GM19023 (cell line): Measurements from ENCODE around the gene POLD2.

ENCODE experiments used
- ATAC-seq: cut with Tn5 transposase; IDR thresholded peaks from one replicate; pipeline ENCODE4 v1.9.1; 2021; ENCODE audit warnings: mild to moderate bottlenecking, moderate library complexity; ENCODE audit not compliant: unreplicated experiment

The POLD2 gene

DNA sequence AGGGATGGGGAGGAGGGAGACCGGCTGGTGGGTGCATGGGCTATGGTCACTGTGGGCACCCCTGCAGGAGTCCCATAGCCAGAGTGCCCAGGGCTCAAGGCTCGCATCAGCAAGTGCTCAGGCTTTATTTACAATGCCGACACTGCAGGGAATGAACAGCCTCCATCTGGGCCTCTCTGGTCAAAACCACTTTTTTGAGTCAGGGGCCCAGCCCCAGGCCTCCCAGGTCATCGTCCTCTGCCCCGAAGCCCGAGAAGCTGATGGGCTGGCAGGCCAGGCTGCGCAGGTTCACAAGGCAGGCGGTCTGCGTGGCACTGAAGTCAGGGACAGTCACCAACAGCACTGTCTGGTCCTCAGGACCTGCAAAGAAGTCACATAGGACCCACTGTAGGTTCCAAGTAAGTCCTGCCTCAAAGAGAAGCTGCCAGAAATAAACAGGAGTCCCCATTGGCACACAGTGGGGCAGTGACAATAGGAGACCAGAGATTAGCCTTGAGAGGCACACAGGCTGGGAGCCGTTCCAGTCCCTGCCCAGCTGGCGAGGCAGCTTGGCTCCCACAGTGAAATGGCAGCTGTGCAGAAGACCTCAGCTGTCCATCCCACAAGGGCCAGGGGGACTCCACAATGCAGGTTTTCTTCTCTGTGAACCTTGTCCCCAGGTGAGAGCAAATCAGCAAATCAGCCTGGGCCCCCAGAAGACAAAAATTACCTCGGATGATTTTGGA lies 8.6 kb downstream of the POLD2 start:
- ATAC-seq = no peak

DNA sequence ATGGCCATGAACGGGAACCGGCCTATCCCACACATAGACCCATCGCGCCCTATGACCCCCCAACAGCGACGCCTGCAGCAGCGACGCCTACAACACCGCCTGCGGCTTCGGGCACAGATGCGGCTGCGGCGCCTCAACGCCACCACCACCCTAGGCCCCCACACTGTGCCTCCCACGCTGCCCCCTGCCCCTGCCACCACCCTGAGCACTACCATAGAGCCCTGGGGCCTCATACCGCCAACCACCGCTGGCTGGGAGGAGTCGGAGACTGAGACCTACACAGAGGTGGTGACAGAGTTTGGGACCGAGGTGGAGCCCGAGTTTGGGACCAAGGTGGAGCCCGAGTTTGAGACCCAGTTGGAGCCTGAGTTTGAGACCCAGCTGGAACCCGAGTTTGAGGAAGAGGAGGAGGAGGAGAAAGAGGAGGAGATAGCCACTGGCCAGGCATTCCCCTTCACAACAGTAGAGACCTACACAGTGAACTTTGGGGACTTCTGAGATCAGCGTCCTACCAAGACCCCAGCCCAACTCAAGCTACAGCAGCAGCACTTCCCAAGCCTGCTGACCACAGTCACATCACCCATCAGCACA lies 9.5 kb downstream of the POLD2 start:
- ATAC-seq = no peak

DNA sequence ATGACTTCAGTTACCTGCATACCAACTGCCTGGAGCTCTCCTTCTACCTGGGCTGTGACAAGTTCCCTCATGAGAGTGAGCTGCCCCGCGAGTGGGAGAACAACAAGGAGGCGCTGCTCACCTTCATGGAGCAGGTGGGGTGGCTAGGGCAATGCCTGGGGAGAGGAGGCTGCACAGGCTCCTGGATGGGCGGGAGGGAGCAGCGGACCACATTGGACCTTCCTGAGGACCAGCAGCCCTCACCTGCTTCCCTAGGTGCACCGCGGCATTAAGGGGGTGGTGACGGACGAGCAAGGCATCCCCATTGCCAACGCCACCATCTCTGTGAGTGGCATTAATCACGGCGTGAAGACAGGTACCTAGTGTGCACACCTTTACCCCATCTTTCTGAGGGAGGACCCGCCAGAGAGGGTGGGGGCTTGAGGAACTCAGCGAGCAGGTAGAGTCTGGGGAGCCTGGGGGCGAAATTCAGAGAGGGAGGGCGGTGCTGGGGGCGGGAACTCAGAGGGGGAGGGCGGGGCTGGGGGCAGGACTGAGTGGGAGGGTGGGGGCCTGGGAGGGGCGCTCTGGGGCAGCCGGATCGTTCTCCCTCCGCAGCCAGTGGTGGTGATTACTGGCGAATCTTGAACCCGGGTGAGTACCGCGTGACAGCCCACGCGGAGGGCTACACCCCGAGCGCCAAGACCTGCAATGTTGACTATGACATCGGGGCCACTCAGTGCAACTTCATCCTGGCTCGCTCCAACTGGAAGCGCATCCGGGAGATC lies 10.2 kb downstream of the POLD2 start:
- no peak for ATAC-seq

DNA sequence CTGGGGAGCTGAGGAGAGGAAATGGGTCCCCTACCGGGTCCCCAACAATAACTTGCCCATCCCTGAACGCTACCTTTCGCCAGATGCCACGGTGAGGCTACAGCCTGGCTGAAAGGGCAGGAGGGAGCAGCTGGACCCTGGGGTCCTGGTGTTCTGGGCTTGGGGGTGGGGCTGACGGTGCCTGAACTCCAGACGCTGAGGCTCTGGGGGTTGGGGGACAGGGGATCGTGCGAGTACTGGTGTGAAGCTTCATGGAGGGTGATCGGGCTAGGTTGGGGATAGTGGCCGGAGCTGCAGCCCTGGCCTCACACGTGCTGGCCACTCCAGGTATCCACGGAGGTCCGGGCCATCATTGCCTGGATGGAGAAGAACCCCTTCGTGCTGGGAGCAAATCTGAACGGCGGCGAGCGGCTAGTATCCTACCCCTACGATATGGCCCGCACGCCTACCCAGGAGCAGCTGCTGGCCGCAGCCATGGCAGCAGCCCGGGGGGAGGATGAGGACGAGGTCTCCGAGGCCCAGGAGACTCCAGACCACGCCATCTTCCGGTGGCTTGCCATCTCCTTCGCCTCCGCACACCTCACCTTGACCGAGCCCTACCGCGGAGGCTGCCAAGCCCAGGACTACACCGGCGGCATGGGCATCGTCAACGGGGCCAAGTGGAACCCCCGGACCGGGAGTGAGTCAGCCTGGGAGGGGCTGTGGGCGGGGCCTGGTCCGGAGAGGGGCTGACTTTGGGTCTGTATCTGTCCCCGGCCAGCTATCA lies 10.9 kb downstream of the POLD2 start:
- no peak for ATAC-seq

DNA sequence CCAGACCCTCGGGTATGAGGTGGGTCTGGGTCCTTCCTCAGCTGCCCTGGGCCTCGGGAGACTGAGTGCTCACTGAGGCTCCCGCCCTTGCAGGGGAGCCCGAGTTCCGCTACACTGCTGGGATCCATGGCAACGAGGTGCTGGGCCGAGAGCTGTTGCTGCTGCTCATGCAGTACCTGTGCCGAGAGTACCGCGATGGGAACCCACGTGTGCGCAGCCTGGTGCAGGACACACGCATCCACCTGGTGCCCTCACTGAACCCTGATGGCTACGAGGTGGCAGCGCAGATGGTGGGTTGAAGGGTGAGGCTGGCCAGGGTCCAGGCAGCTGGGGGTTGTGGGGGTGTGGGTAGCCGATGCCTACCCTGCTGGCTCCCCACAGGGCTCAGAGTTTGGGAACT lies 11.6 kb downstream of the POLD2 start:
- ATAC-seq = no peak

DNA sequence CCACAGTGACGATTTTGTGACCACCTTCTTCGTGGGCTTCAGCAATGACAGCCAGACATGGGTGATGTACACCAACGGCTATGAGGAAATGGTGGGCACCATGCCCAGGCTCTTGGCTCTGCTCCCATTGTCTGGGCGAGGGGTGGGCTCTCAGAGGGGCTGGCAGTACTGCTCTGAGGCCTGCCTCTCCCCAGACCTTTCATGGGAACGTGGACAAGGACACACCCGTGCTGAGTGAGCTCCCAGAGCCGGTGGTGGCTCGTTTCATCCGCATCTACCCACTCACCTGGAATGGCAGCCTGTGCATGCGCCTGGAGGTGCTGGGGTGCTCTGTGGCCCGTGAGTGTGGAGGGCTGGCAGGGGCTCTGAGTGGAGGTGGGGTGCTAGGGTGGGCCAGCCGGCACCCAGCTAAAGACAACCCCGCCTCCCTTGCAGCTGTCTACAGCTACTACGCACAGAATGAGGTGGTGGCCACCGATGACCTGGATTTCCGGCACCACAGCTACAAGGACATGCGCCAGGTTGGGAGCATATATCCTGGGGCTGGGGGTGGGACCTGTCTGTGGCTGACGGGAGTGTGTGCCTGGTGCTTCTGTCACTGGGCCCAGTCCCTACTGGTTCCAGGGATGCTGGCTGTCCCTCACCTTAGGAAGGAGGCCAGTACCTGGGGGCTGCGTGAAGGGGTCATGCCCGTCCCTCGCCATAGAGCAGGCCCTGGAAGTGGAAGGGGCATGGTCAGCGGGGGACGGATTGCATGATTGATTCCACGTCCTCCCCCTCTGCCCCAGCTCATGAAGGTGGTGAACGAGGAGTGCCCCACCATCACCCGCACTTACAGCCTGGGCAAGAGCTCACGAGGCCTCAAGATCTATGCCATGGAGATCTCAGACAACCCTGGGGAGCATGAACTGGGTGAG lies 12.4 kb downstream of the POLD2 start:
- no peak for ATAC-seq

DNA sequence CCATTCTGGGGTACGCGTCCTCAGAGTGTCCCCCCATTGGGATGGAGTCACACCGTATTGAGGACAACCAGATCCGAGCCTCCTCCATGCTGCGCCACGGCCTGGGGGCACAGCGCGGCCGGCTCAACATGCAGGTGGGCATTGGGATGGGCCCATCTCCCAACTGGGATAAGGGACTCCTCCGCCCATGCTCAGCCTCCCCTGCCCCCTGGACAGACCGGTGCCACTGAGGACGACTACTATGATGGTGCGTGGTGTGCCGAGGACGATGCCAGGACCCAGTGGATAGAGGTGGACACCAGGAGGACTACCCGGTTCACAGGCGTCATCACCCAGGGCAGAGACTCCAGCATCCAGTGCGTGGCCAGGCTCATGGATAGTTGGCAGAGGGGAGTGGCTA lies 13.4 kb downstream of the POLD2 start:
- ATAC-seq = no peak

DNA sequence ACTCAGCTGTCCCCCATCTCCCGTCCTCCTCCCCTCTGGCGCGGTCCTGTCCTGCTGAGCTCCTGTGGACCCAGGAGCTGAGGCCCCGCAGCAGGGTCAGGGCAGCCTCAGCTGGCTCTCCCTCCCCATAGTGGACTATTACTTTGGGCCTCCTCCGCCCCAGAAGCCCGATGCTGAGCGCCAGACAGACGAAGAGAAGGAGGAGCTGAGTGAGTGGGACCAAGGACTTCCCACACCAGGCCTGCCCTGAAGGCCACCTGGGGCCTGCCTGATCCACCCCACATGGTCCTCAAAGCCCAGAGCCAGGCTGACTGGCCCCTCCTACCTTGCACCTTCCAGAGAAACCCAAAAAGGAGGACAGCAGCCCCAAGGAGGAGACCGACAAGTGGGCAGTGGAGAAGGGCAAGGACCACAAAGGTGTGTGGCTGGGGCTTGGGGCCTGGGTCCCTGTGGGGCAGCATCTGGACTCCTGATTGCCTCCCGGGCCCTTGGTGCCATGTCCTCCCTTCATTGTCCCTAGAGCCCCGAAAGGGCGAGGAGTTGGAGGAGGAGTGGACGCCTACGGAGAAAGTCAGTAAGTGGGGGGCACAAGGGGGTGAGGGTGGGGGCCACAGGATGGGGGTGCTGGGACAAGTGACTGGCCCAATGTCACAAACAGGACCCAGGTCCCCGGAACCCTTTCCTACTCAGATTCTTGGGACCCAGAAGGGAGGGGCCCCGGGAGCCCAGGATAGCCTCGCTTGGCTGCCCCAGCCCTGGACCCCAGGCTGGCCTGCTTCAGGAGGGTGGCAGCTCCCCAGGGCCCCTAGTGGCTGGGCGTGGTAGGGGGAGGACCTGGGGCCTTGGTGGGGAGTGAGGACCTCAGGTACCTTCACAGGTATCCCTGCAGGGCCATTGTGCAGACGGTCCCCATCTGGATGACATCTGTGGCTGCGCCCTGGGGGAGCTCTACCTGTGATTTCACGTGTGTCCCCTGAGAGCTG lies 14.3 kb downstream of the POLD2 start:
- no peak for ATAC-seq

DNA sequence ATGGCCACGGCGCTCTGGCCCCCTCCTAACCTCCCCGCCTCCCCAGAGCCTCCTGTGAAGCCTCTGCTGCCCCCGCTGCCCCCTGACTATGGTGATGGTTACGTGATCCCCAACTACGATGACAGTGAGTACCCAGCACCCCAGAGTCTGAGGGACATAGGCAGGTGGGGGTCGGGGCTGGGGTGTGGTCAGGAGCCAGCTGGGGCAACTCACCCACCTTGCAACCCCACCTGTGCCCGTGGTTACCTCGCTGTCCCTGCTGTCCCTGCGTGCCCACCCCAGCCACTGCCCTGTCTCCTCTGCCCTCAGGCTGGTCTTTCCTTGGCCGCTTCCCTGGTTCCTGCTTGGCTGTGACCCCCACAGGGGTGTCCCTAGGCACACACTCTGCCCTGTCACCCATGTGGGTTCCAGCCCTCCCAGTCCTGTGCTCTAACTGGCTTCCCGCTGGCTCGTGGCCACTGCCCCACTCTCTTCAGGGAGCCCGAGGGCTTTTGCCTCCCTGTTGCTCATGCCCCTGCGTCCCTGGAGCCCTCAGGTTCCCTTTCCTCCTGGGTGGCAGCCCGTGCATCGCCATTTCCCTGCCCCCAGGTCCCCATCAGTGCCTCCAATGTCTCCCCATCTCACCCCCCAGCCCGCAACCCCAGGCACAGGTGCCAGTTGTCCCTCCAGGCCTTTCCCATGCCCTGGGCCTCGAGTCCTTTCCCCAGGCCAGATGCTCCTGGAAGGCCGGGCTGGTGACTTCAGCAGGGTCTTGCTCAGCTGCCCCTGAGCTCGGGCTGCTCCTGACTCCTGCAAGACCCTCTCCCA lies 15.2 kb downstream of the POLD2 start:
- ATAC-seq = no peak

DNA sequence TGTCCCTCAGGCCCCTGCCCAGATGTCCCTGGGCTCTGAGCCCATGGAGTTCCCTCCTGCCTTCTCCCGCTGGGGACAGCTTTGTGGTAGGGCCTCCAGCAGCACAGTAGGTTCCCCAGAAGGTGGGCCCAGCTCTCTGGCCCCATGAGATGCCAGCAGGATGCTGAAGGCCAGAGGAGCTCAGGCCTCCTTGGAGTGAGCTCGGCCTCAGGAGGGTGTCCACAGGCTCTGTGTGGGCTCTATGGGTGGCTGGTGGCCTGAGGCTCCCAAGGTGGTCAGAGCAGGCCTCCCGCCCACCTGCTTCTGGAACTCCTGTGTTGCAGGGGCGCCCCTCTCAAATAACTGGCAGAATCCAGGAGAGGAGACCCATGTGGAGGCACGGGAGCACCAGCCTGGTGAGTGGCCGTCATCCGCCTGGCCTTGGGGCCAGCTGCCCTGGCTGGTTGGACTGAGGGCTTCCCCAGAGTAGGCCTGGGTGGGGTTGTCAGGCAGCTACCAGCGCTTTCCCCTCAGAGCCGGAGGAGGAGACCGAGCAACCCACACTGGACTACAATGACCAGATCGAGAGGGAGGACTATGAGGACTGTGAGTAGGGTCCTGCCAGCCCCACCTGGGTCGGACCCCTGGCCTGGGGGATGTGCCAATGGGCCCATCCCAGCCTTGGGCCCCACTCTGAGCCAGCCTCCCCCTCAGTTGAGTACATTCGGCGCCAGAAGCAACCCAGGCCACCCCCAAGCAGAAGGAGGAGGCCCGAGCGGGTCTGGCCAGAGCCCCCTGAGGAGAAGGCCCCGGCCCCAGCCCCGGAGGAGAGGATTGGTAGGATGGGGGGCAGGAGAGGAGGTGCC lies 16.0 kb downstream of the POLD2 start:
- ATAC-seq = no peak

DNA sequence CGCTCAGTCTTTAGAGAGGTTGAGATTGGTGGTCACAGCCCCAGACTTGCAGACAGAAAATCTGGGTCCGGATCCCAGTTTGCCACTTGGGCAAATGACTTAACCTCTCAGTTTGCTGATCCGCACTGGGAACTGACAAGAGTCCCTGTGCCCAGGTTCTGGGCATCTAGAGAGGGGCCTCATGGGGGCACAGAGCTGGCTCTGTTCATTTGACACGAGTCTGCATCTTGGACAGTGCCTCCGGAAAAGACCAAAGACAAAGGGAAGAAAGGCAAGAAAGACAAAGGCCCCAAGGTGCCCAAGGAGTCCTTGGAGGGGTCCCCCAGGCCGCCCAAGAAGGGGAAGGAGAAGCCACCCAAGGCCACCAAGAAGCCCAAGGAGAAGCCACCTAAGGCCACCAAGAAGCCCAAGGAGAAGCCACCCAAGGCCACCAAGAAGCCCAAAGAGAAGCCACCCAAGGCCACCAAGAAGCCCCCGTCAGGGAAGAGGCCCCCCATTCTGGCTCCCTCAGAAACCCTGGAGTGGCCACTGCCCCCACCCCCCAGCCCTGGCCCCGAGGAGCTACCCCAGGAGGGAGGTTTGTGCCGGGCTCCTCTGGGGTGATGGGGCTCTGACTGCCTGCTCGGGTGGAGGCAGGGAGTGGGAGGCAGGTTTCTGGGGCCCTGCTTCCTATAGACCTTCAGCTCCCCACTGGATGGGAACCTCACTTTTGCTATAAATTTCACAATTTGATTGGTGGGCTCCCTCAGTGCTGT lies 16.9 kb downstream of the POLD2 start:
- ATAC-seq = no peak

DNA sequence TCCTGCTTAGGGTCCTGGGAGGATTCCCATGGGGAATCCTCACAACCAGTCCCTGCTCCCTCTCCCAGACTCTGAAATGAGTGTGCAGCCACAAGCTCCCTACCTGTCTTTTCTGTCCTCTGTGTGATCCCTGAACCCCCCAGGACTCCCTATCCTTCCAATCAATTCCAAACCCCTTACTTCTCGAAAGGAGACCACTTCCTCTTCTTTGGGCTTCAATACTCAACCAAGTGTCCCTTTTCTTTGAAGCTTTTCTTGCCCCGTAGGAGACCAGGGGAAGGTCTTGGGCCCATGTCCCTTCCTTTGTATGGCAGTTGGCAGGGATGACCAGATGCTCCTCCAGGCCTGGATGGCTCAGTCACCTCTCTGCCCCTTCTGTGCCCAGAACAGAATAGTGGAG lies 17.5 kb downstream of the POLD2 start:
- ATAC-seq = no peak

DNA sequence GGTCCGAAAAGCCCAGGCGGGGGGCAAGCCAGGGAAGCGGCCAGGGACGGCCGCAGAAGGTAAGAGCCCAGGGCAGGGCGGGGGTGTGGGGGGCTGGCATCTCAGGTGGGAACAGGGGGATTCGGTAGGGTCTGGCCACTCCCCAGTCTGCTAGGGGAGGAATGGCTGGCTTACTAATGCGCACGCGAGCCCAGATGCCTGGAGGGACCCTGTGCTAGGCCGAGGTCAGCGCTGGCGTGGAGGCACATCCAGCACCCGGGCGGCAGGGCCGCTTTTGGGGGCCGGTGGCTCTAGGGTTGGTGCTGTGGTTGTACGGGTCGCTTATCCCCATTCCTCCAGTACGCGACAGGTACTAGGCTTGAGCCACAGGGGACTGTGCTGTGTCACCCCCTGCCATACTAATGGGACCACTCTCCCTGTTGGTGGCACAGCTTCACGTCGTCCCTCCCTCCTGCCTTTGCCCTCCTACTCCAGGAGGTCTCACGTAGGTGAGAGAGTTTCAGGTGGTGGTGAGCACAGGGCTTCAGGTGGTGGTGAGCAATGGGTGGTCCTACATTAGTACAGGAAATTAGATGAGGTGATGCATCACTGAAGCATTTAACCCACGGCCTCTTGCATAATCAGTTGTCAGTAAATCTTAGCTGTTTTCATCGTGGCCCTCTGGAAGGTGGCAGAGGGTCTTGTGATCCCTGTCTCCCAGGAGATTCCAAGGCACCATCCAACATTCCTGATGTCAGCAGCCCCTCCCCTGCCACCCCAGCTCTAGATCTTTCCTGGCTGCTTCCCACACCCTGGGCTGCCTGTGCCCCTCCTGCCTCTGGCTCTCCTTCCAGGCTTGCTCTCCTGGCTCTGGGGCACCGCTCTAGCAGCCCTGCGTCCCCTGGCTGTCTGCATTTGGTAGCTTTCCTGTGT lies 18.2 kb downstream of the POLD2 start:
- ATAC-seq = no peak

DNA sequence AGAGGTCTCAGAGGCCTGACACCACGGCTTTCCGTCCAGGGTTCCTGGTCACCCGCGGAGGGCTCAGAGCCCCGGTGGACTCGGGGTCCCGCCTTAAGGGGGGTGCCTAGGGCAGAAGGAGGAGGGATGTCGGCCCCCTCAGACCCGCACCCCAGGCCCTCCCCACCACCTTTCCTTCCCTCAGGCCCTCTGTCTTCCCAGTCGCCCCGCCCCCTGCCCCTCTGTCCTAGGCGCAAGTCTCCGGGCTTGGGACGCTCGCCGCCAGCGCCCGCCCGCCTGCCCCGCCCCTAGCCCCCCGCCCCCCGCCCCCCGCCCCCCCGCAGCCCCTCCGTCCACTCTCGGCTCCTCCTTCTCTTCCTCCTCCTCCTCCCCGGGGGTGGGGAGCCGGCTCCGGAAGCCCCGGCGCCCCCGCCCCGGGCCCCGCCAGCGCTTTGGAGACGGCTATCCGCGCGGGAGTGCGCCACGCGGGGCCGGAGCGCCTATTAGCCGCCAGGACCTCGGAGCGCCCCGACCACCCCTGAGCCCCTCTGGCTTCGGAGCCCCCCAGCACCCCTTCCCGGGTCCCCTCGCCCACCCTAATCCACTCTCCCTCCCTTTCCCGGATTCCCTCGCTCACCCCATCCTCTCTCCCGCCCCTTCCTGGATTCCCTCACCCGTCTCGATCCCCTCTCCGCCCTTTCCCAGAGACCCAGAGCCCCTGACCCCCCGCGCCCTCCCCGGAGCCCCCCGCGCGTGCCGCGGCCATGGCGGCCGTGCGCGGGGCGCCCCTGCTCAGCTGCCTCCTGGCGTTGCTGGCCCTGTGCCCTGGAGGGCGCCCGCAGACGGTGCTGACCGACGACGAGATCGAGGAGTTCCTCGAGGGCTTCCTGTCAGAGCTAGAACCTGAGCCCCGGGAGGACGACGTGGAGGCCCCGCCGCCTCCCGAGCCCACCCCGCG lies 19.2 kb downstream of the POLD2 start, which contains the start of gene AEBP1:
TSS of gene AEBP1 (plus strand) at position 423 of the 937 bp plus-strand sequence. CDS start at position 744, 321 bp downstream.
- no peak for ATAC-seq

DNA sequence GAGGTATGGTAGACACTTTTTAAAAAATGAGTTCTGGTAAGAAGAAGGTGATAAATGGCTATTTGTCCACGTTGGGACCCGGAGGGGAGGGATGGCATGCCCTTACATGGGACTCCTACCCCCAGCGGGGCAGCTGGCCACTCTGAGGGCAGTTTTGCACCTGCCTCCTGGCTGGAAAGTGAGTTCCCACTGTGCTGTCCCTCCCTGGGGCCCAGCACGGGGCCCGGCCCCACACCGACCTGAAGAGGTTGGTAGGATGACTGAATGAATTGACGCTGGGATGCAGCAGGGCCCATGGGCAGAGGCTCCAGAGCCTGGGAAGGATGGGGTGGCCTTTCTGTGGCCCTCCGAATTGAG lies 19.8 kb downstream of the POLD2 start:
- ATAC-seq = no peak
